Gastroesophageal sphincter (tissue), 3 donors: ENCODE measurements around the gene RNF212.

ENCODE experiments used
- POLR2A ChIP-seq, 2 donors: fragments of 450-650 bp; IDR thresholded peaks; one replicate each; pipeline ENCODE4 v1.6.1; 2017; ENCODE audit warnings: antibody characterized with exemption in 2 of 2, mild to moderate bottlenecking in 2 of 2, moderate library complexity in 1 of 2
- POLR2AphosphoS5 ChIP-seq: sonication (generic); formaldehyde crosslinking; IDR thresholded peaks from one replicate; pipeline ENCODE4 v1.6.1; 2017; ENCODE audit warnings: antibody characterized with exemption
- TF ChIP-seq, protein P1 (sequence below), 4 experiments: fragments of 200-600 bp in 2 of 4; fragments of 450-650 bp in 2 of 4; sonication (generic) in 1 of 4; IDR thresholded peaks; one replicate each; pipeline ENCODE4 v1.5.1; 2017 to 2019; ENCODE audit warnings: antibody characterized with exemption in 4 of 4, mild to moderate bottlenecking in 2 of 4, moderate library complexity in 2 of 4

DNA sequence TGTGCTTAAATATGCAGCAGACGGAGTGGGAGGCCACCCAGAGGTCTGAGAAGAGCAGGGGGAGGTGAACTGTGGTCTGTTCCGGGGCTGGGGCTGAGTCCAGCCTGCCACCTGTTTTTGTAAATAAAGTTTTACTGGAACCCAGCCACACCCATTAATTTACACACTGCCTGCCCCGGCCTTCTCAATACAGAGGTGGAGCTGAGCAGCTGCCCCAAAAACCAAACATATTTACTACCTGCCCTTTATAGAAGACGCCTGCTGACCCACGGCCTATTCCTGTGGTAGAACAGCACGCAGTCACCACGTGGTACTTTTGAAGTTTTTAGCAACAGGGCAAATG lies 56.0 kb downstream of the RNF212 start:
- TF ChIP-seq, protein P1, sequence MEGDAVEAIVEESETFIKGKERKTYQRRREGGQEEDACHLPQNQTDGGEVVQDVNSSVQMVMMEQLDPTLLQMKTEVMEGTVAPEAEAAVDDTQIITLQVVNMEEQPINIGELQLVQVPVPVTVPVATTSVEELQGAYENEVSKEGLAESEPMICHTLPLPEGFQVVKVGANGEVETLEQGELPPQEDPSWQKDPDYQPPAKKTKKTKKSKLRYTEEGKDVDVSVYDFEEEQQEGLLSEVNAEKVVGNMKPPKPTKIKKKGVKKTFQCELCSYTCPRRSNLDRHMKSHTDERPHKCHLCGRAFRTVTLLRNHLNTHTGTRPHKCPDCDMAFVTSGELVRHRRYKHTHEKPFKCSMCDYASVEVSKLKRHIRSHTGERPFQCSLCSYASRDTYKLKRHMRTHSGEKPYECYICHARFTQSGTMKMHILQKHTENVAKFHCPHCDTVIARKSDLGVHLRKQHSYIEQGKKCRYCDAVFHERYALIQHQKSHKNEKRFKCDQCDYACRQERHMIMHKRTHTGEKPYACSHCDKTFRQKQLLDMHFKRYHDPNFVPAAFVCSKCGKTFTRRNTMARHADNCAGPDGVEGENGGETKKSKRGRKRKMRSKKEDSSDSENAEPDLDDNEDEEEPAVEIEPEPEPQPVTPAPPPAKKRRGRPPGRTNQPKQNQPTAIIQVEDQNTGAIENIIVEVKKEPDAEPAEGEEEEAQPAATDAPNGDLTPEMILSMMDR (IDR thresholded peaks at IDR 0.05): no peak
- TF ChIP-seq POLR2A (IDR thresholded peaks at IDR 0.05) (no peak), POLR2AphosphoS5 (no peak)
